HG02798 (cell line): ENCODE results near the gene ACSF3.
"Not testable (repeated sequence)": the region's sequence is repeated elsewhere in the genome, so short reads cannot be mapped to it uniquely, and the experiment has no call there.

Source experiments
- ATAC-seq: cut with Tn5 transposase; IDR thresholded peaks from one replicate; pipeline ENCODE4 v1.9.1; 2021; ENCODE audit warnings: mild to moderate bottlenecking; ENCODE audit not compliant: unreplicated experiment, poor library complexity

ACSF3 gene

GRCh38 chr16:89071686-89072547, 21.7 kb upstream of the ACSF3 start:
- ATAC-seq = no peak

DNA sequence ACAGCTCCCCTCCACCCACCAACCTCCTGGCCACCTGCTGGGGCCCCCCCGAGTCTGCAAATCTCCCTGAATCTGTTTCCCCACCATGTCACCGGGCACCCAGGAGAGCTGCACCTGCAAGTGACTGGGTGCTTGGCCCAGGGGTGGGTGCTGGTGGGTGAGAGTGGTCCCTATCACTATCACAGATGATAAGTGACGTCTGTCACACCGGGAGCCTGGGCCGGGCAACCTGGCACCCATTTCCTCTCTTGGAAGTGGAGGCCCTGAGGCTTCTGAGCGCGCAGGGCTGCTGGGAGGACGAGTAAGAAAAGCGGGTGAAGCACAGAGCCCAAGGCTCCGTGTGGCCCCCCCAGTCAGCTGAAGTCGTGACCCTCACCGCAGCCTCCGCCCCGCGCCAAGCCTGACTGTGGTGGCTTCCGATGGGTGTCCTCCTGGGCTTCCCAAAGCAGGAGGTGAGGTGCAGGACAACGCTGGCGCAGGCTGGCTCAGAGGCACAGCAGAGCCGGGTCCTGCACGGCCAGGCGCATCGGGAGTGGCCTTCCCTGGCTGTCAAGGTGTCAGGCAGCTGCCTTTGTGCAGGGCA, 21.0 kb upstream of the ACSF3 start:
- ATAC-seq = no peak

- ATAC-seq = no peak
Measured at GRCh38 chr16:89073346-89074071, 20.1 kb upstream of the ACSF3 start.

- ATAC-seq = not testable (repeated sequence)
Measured at GRCh38 chr16:89074072-89074674, 19.5 kb upstream of the ACSF3 start.

GRCh38 chr16:89074803-89075688, 18.6 kb upstream of the ACSF3 start:
- ATAC-seq = no peak

GRCh38 chr16:89076159-89076558, 17.5 kb upstream of the ACSF3 start:
- ATAC-seq = no peak

GRCh38 chr16:89077076-89077475, 16.6 kb upstream of the ACSF3 start:
- ATAC-seq = no peak

- no peak for ATAC-seq
Measured at GRCh38 chr16:89078172-89078571, 15.5 kb upstream of the ACSF3 start.

- ATAC-seq = no peak
Measured at GRCh38 chr16:89079434-89079980, 14.1 kb upstream of the ACSF3 start.

DNA sequence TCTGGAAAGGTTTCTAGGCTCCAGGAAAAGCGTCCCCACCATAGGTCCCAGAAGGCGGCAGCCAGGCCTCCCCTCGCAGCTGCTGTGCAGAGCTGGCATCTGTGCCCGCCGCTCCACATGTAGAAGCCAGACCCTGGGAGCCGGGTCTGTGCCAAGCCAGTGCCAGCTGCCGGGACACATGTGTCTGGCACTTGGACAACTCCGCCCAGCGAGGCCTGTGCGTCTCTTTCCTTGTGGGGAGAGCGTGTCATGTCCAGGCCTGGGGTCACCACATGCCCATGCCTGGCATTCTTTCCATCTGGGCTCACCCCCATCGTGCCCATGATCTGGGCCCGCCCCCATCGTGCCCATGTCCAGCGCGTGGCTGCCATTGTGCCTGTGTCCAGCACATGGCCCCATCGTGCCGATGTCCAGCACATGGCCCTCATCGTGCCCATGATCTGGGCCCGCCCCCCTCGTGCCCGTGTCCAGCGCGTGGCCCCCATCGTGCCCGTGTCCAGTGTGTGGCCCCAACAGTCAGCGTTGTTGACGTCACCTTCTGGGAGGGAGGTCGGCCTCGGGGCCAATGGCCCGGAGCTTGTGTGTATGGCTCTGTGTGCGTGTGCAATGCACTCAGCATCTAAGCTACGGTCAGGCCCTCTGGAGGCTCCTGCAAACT, 13.3 kb upstream of the ACSF3 start:
- no peak for ATAC-seq

GRCh38 chr16:89081556-89081955, 12.1 kb upstream of the ACSF3 start:
- no peak for ATAC-seq

DNA sequence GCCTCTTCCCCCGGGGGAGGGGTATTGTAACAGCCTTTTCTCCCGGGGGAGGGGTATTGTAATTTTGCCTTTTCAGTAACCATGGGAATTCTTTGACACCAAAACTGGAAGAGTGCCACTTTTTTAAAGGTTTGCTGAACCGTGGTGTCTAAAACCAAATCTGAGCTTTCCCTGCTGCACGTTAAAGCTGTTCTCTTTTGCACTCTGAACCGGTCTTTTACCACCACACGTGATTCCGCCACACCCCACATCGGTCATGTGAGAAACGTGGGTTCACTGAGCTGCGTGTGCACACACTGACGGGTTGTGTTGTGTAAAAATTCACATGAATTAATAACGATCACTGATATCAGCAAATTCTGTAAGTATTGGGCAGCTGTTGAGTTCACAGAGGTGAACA, 9.2 kb upstream of the ACSF3 start:
- ATAC-seq = no peak

DNA sequence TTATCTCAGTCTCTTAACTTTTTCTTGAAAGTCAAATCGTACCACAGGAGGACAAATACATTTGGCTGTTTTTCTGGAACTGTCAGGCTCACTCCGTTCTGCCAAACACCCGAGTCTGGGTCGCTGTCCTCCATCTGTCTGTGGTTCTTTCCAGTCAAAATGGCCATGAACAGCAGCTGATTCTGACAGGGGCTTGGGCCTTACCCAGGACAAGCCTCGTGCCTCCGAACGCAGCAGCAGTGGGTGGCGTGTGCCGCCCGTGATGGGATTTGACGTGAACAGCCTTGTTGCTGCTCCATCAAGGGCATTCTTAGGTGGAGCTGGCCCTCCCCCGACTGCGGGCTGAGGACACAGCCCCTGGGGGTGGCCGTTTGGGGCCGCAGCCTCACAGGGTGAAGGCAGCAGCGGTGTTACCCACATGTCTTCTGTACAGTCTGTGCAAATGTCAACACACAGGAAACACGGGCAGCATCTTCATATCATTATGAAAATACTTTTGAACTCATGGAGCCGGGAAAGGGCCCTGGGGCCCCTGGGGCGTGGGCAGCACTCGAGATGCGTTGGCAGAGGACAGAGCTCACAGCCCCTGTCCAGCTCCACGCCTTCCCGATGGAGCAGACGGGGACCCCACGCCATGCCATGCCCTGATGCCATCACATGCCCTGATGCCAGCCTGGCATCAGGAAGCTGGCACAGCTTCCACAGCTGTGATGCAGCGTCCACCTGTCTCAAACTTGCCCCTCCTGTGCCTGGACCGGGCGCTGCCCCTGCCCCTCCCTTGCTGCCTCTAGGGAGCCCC, 8.6 kb upstream of the ACSF3 start:
- no peak for ATAC-seq

GRCh38 chr16:89085755-89086154, 7.9 kb upstream of the ACSF3 start:
- ATAC-seq = no peak

GRCh38 chr16:89087922-89088497, 5.6 kb upstream of the ACSF3 start:
- ATAC-seq = no peak

GRCh38 chr16:89089120-89089519, 4.5 kb upstream of the ACSF3 start:
- ATAC-seq = no peak

DNA sequence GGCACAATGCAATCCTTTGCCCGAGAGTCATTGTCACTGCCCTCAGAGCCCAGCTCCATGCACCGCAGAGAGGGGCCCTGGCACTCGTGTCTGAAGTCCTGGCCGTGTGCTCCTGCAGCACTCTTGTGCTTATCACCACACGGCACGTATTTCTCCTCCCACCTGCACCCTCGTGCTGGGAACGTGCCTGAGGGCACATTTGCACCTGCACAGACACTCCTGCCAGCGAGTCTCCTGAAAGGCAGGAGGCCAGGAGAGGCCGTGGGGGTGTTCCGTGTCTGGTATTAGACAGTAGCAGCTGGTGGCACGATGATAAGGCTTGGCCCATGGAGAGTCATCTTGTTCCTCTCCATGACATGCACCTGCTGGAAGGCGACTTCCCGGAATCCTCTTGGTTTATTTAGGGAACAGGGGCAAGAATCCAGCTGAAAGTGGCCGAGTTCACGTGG, 3.4 kb upstream of the ACSF3 start:
- ATAC-seq = no peak
